Ureter (tissue), 1 donor: ENCODE results near the gene VSIG1. TPM values are rescaled to one million over a fixed set of nuclear protein-coding genes. Genes with fewer than 3 reads are reported as not detected.

Experiments used
- DNase-seq: peaks from one replicate; pipeline ENCODE4 v3.0.0-alpha.2; 2020; ENCODE audit warnings: low spot score
- total RNA-seq: library from RNA; stranded (reverse); gene quantifications from one replicate; pipeline ENCODE4 v1.2.4, GENCODE V29; 2023
- donor health status: DM: yes; HTN: yes; CAD: no.

Gene VSIG1
- 1.7 TPM for total RNA-seq

- DNase-seq = no peak
These were observed at the start of gene VSIG1 for GRCh38 chrX:108044554-108045256. TSS of gene VSIG1 (plus strand) at chrX:108045065. CDS start at chrX:108045131, 66 bp downstream.

DNA sequence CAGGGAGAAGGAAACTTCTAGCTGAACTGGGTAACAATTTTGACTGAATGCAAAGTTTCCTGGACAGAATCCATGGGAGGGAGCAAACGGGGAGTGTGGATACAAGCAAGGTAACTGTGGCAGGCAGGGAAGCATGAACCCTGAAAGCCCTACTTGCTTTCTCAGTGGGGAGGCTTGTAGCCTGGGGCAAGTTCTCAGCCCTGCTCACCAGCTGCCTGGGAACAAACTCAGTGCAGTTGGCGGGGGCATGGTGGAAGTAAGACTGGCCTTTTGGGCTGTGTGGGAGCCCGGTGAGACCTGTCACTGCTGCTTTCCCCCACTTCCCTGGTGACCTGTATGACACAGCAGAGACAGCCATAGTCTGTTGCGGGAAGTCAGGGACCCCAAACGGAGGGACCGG is 48.7 kb upstream of the VSIG1 start:
- no peak for DNase-seq

DNA sequence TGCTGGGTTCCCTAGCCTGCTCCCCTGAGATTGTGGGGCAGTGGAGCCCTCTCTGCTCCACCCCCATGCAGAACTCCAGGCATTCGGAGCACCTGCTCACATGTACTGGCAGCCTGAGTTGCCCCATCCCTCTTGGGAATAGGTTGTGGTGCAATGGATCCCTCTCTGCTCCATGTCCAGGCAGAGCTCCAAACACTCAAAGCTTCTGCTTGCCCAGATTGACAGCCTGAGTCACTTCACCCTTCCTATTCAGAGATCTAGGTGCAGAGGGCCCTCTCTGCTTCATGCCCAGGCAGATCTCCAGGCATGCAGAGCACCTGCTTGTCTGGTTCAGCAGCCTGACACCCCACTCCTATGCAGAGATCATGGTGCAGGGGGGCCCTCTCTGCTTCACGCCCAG is 44.1 kb upstream of the VSIG1 start:
- DNase-seq = peak; percentile 75

DNA sequence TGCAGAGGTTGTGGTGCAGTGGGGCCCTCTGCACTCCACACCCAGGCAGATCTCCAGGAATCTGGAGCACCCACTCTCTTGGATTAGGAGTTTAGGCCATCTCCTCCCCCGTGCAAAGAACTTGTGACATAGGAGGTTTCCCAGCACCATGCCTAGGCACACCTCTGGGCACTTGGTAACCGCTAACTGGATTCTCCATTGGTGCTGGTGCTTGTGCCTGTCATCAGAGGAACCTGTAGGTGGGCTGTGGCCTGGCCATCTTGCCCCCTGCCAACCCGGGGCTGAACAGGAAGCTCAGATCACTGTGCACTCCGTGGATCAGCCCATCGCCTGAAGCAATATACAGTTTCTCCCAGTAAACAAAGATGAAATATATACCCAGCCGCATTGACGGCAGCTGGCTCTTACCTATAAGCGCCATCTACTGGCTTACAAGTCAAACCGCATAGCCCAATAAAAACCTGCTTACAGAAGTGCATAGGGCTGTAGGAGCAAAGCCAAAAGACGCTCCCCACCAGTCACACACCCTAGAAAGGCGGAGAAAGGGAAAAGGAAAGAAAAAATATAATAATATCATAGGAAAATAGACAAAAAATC is 43.5 kb upstream of the VSIG1 start:
- no peak for DNase-seq

GRCh38 chrX:108018656-108019381 is 26.0 kb upstream of the VSIG1 start:
- DNase-seq = no peak

DNA sequence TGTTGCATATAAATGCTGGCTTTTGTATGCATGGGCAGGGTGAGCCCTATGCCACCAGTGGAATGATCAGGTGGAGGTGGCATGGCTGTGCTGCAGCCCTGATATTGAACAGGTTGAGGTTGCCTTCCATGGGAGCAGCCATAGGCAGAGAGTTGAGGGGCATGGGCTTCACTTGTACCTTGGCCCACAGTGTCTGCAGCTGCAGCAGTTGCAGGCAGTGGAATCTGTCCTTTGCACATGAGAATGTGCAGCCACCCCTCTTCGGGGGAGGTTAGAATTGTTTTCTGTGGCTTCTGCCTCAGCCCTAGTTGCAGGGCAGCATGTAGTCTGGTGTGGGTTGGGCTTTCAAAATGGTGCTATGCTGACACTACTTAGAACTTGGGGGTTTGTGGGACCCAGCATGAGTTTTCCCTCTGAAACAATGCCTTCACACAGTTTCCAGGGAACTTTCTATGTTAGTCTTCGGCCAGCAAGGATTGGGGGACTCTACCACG is 25.4 kb upstream of the VSIG1 start:
- no peak for DNase-seq

DNA sequence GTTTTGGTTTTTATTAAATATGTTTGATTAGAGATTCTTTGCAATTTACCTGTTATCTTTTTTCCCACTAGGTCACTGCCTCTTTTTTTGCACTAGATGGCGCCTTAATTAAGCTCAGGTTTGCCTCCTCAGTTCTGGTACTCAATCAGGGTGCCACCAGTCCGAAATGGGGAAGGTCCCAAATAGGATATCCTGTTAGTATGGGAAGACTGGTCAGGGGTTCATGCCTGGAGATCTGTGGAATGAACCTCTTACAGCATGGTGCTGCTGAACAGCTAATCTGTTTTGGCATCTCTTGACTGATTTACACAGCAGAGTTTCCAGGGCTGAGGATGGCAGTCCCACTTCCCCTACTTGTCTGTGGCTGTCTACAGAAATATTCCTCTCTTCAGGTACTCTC is 24.2 kb upstream of the VSIG1 start:
- DNase-seq = no peak

- DNase-seq = no peak
These were observed 22.3 kb upstream of the VSIG1 start for GRCh38 chrX:108022491-108023089.

GRCh38 chrX:108025376-108025775 is 19.5 kb upstream of the VSIG1 start:
- no peak for DNase-seq

- DNase-seq = no peak
These were observed 18.8 kb upstream of the VSIG1 start for GRCh38 chrX:108025954-108026600.

- DNase-seq = no peak
These were observed 16.0 kb upstream of the VSIG1 start for GRCh38 chrX:108028854-108029253.

- no peak for DNase-seq
These were observed 14.7 kb upstream of the VSIG1 start for GRCh38 chrX:108029928-108030711.

DNA sequence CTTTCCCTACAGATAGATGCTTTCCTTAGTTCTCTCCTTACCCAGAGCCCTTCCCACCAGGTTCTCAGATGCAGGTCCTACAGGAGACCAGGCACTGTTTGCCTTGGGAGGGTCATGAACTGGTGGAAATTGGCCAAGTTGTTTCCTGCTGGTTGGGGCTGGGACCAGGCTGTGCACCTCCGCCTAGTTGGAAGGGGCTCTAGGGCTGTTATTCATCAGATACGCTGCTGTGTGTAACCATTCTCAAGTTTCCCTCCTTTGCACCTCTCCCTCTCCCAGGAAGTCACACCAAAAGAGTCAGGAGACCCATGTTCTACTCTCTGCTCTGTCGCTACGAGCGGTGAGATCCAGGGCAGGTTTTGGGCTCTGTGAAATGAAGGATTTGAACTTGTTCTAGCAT is 11.9 kb upstream of the VSIG1 start:
- DNase-seq = no peak

DNA sequence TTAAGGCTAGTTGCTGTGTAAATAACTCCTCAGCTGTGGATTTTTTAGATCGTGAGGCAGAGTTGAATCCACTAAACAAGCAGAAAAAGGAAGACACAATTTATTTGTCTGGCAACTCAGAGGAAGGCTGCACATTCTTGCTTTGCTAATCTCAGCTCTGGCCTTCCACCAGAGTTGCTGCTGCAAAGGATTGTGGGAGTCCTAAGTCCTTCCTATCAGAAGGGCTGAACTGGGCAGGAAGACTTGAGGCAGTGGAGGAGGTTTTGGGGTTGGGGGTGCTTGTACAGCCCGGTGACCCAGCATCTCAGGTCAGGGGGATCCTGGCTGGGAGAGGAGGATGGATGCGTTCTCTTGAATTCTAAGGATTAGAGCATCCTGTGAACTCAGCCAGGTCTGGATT is 11.0 kb upstream of the VSIG1 start:
- DNase-seq = no peak

GRCh38 chrX:108034725-108035124 is 10.1 kb upstream of the VSIG1 start:
- no peak for DNase-seq

- no peak for DNase-seq
These were observed 8.4 kb upstream of the VSIG1 start for GRCh38 chrX:108036298-108036973.

- no peak for DNase-seq
These were observed 4.8 kb downstream of the VSIG1 start for GRCh38 chrX:108049649-108050048.

GRCh38 chrX:108053218-108053617 is 8.4 kb downstream of the VSIG1 start:
- no peak for DNase-seq

DNA sequence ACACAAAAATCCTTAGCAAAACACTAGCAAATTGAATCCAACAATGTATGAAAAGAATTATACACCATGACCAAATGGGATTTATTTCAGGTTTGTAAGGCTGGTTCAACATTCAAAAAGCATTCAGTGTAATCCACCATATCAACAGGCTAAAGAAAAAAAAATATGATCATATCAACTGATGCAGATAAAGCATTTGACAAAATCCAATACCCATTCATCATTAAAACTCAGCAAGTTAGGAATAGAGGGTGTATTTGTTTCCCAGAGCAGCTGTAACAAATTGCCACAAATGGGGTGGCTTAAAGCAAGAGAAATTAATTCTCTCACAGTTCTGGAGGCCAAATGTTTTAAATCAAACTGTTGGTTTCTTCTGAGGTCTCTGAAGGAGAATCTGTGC is 10.7 kb downstream of the VSIG1 start:
- DNase-seq = no peak

GRCh38 chrX:108059801-108060200 is 14.9 kb downstream of the VSIG1 start:
- no peak for DNase-seq

DNA sequence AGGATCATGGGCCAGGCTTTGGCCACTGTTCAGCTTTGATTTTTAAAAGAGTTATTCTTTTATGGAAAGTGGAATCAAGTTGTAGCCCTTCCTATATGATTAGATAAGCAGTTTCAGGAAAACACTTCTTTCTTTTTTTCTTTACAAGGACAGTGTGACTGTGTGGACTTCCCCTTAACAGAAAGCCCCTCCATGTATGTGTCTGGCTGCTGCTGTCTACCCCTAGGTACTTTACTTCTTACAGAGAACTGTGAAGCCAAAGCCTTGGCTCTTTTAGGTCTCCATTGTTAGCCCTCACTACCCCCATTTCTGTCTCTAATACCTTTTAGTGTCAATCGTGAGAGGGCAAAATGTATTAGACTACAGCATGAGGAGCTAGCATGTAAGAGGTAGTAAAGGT is 19.1 kb downstream of the VSIG1 start:
- DNase-seq = no peak
